ENCODE results near the gene INCENP.

Gene INCENP

GRCh38 chr11:62124186-62125113 lies 639 bp downstream of the INCENP start:
- DNase-seq (ENCODE audit: low spot score): peak; percentile 18

GRCh38 chr11:62125316-62125715 lies 1.5 kb downstream of the INCENP start:
- DNase-seq (ENCODE audit: low spot score): no peak

GRCh38 chr11:62125881-62126280 lies 2.1 kb downstream of the INCENP start:
- DNase-seq (ENCODE audit: low spot score): no peak

- DNase-seq (ENCODE audit: low spot score): no peak
Observed at GRCh38 chr11:62127426-62127825, 3.6 kb downstream of the INCENP start.

GRCh38 chr11:62127941-62128770 lies 4.3 kb downstream of the INCENP start:
- no peak for DNase-seq (ENCODE audit: low spot score)

- no peak for DNase-seq (ENCODE audit: low spot score)
Observed at GRCh38 chr11:62128835-62129234, 5.0 kb downstream of the INCENP start.

- no peak for DNase-seq (ENCODE audit: low spot score)
Observed at GRCh38 chr11:62129590-62130282, 5.9 kb downstream of the INCENP start.

GRCh38 chr11:62130283-62131169 lies 6.7 kb downstream of the INCENP start:
- no peak for DNase-seq (ENCODE audit: low spot score)

GRCh38 chr11:62131170-62131464 lies 7.3 kb downstream of the INCENP start:
- no peak for DNase-seq (ENCODE audit: low spot score)

- no peak for DNase-seq (ENCODE audit: low spot score)
Observed at GRCh38 chr11:62132191-62132590, 8.4 kb downstream of the INCENP start.

GRCh38 chr11:62132689-62133293 lies 9.0 kb downstream of the INCENP start:
- no peak for DNase-seq (ENCODE audit: low spot score)

GRCh38 chr11:62133328-62134065 lies 9.7 kb downstream of the INCENP start:
- no peak for DNase-seq (ENCODE audit: low spot score)

- DNase-seq (ENCODE audit: low spot score): no peak
Observed at GRCh38 chr11:62137276-62137861, 13.6 kb downstream of the INCENP start.

- DNase-seq (ENCODE audit: low spot score): no peak
Observed at GRCh38 chr11:62137881-62138629, 14.2 kb downstream of the INCENP start.

GRCh38 chr11:62138630-62139425 lies 15.0 kb downstream of the INCENP start:
- no peak for DNase-seq (ENCODE audit: low spot score)

- DNase-seq (ENCODE audit: low spot score): no peak
Observed at GRCh38 chr11:62139526-62140303, 15.9 kb downstream of the INCENP start.

- DNase-seq (ENCODE audit: low spot score): no peak
Observed at GRCh38 chr11:62140304-62141110, 16.7 kb downstream of the INCENP start.
